NCI-H1092 treated with DMSO at 0.1 percent for 48 hours (cell line): ENCODE results near the gene LRRC66.

Experiments
- DNase-seq: peaks from one replicate; lab custom pipeline; 2025; lab: John Stamatoyannopoulos, UW

Gene LRRC66

DNA sequence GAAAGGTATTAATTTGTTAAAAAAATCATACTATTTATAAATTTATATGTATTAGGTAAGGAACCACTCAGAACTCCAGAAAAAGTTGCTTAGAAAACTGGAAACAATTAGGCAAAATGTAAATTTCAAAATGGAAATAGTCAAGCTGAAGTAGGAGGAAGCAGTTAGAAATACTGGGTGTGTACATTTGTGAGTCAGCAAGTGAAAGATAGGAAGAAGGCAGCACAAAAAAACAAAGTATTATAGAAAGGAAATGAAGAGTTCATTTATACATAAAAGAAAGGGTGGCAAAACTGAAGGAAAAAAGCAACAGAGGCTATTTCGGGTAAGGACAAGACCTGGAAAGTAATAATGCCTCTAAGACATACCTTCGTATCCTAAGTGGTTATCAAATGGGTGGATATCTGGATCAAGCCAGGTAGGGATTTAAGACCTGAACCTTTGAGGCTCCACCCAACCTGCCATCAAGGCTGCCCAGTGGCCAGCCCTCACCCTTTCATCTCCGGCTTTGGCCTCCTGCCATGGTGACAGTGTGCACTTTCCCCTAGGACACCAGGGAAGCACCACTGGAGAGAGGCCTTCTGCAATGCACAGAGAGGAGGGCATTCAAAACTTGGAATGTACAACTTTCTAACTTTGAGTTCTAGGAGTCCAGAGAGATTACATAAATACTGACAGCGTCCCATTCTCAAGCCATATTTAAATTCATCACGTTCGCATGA lies at the start of gene LRRC66:
Gene LRRC66, minus strand, starts transcription at position 428 of the 722 bp plus-strand sequence. CDS start 2,750 bp downstream, outside the sequence.
- no peak for DNase-seq

- DNase-seq, result no peak
These were observed 49.4 kb upstream of the LRRC66 start for GRCh38 chr4:52069571-52069970.

- DNase-seq, result no peak
These were observed 39.2 kb upstream of the LRRC66 start for GRCh38 chr4:52059372-52059771.

DNA sequence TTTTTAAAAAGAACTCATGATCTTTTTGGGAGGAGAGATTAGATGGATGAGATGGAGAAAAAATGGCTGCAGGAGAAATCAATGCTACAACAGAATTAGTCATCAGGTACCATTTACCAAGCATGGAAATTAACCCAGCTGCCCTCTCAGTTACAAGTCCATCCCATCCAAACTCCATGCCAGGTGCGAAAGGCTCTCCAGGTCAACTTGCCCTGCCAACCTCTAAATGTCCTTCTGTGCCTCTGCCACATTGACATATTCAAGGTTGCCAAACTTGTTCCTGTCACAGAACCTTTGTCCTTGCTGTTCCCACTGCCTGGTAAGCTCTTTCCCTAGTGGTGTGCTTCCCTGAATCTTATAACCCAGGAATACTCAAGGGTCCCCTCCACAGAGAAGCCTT lies 38.1 kb upstream of the LRRC66 start:
- DNase-seq, result no peak

DNA sequence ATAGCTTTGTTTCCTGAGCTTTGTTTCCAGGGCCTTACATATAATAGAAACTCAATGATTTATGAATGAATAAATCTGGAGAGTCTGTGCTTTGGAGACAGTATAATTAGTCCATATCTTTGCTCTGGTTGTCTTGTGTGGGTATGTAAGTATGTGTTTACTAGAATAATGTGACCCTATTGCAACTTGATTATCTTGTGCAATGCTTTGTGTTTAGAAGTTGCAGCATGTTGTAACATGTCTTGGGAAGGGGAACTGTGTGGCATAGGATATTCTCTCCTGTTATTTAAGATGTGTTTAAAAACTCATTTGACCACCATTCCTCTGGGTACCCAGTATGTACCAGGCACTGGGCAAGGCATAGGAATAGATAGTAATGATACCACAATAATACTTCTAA lies 37.0 kb upstream of the LRRC66 start:
- DNase-seq, result no peak

DNA sequence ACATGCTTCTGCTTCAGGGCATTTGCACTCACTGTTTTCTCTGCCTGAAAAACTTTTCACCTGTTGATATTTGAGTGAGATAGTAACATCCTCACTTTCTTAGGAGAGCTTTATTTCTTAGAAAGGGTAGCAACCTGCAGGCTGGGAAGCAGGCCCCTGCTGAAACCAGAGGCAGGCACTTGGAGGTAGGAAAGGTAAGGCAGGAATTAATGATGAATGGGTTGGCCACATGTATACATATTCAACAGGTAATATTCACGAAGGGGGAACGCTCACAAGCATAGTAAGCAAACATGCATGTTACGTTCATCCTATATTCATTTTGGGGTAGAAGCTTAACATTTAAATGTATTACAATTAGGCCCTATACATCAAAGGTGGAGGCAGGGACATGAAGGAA lies 34.1 kb upstream of the LRRC66 start:
- no peak for DNase-seq

DNA sequence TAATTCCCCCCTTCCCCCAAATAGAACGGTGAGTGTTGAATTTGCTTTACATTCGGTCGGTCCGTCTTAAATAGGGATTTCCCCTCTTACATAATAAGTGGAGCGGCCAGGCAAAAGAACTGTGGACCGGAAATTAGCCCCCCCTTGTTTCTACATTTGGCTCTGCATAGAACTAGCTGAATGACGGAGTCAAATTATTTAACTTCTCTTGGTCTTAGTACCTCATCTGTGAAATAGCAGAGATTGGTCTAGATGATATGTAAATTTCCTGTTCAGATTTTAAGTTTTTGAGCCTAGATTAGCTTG lies 32.3 kb upstream of the LRRC66 start:
- DNase-seq, result no peak

DNA sequence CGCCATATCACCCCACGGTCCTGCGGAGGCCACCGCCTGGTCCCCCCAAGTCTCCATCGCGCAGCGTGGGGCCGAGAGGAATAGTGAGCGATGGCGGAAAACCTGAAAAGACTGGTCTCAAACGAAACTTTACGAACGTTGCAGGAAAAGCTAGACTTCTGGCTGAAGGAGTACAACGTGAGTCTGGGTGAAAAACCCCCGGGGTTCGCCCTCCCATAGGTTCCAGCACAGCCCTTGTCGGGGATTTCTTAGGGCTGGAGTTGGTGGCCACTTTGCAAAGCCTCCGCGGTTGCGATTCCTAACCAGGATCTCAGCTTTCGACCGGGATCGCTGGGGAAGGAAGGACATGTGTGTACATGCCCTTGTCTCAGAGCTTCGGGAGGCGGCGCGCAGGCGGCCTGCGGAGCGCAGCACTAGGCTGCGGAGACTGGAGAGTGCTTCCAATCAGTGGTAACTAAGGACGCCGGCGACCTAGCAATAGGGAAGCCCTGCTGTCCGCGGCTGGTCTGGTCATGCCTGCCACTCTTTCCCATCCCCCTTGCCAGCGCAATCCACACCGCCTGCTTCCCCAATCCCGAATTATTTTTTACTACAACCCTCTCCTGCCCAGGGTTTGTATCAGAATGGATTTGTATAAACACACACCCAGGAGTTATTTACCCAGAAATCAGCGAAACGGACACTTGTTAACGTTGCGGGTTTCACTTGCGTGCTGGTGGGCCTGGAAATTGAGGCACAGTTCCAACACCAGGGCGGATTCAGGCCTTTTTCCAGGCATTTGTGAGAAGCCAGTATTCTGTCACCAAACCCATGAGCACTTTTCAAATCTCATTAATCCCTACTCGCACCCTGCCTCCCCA lies 31.7 kb upstream of the LRRC66 start:
- DNase-seq, result peak; percentile 12

GRCh38 chr4:52051213-52051614 lies 31.1 kb upstream of the LRRC66 start, which contains the start of gene SPATA18:
SPATA18 (plus strand) TSS chr4:52051304; CDS start chr4:52051705, 401 bp downstream.
- DNase-seq, result no peak

GRCh38 chr4:52049266-52049665 lies 29.1 kb upstream of the LRRC66 start:
- no peak for DNase-seq

DNA sequence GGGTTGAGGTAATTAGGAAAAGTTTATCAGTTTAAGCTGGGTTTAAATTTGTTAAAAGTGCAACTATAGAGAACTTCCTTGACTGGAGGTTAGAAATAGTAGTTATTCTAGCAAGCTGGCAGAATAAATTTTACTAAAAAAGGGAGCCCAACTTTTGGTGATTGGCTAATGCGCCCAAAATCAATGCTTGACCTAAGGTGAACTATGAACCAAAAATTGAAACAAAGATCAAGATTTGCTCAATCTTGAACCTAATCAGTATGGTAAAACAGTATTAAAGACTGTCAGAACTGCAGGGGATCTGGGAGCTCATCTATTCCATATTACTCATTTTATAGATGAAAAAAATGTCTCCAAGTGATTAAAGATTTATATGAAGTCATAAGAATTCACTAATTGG lies 24.9 kb upstream of the LRRC66 start:
- no peak for DNase-seq

- peak; percentile 77 for DNase-seq
These were observed 18.1 kb upstream of the LRRC66 start, which contains the start of gene SGCB for GRCh38 chr4:52038103-52038912. SGCB (minus strand) TSS chr4:52038299; CDS start chr4:52038259, 40 bp downstream.

- DNase-seq, result peak; percentile 58
These were observed 17.5 kb upstream of the LRRC66 start for GRCh38 chr4:52037689-52038102.

GRCh38 chr4:52036886-52037530 lies 16.8 kb upstream of the LRRC66 start:
- no peak for DNase-seq

DNA sequence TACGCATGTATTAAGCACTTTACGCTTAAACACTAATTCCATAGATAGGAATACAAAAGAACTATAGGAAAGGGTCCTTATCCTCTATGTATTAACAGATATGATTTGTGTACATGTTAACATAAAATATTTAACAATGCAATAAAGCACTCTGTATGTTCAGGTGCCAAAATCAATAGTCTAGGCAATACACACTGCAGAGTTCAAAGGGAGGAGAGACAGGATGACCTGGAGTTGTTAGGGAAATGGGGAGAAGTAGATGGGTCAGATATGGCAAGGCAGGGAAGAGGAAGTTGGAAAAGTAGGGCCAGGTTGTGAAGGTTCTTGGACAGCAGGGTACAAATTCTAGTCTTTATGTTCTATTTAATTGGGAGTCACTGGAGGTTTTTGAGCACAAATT lies 15.0 kb upstream of the LRRC66 start:
- no peak for DNase-seq

GRCh38 chr4:52032005-52032404 lies 11.8 kb upstream of the LRRC66 start:
- DNase-seq, result no peak

DNA sequence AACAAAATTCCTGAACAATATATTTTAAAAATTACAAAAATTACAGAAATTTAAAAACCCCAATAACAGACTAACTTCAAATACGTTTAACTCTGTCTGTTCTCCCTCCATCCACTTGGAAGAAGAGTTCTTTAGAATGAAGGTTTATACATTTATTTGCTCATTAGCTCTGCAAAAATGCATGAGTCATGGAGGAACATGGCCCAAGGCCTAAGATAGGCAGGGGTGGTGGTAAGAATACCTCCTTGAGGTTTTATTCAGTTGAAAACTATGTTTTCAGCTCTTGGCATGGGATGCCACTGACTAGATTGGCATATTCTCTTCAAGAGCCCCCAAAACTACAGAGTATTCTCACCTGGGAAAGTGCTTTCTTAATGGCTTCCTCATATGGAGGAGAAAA lies 8.8 kb upstream of the LRRC66 start:
- DNase-seq, result no peak

GRCh38 chr4:52017814-52018213 lies 2.3 kb downstream of the LRRC66 start:
- no peak for DNase-seq

GRCh38 chr4:52016981-52017380 lies 3.2 kb downstream of the LRRC66 start:
- DNase-seq, result no peak

DNA sequence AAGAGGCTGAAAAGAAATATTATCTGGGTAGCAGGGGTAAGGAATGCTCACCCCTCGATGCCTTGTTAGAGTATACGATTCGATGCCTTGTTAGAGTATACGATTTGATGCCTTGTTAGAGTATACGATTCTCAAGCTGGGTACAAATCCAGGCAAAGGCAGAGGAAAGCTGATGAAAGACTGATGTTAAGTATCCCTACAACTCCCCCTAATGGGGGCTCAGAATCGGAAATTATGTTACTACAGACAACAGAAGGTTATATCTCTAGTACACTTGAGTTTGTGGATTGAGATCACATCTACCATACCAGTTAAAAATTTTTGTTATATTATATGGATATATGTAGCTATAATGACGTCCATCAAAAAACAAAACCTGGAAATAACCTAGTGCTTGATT lies 4.8 kb downstream of the LRRC66 start:
- peak; percentile 5 for DNase-seq

- DNase-seq, result no peak
These were observed 5.3 kb downstream of the LRRC66 start for GRCh38 chr4:52014903-52015302.

DNA sequence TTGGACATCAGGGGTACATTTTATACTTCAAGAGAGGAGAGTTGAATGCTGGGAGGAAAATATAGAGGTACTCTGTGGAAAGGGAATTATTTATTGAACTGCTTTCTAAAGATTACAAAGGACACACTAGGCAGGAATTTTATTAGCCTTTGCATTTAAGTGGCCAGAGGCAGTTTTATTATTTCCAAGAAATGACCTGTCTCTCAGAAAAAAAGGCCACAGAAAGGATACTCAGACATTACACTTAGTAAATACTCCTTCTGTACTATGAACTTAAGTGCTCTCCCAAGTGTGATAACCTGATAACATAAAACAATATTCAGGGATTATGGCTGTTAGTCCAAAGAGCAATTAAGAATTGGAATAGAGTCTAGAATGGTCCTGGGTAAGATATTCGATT lies 7.5 kb downstream of the LRRC66 start:
- no peak for DNase-seq
